Upper lobe of left lung (tissue), 4 donors: ENCODE data around the gene OR7A5.

Experiments
- CTCF ChIP-seq, 6 experiments: fragments of 450-650 bp in 4 of 6; fragments of 200-600 bp in 2 of 6; sonication (generic) in 2 of 6; IDR thresholded peaks; one replicate each; pipeline ENCODE4 v1.5.1; 2016 to 2019; ENCODE audit warnings: antibody characterized with exemption in 6 of 6
- EP300 ChIP-seq, 4 donors: sonication (generic); formaldehyde crosslinking; IDR thresholded peaks; one replicate each; pipeline ENCODE4 v1.5.1; 2017; ENCODE audit warnings: antibody characterized with exemption in 4 of 4, control low read depth in 2 of 4

GRCh38 chr19:14817052-14817451, 17.9 kb downstream of the OR7A5 start:
- TF ChIP-seq CTCF (IDR thresholded peaks at IDR 0.05): no peak
- no peak for TF ChIP-seq EP300 (IDR thresholded peaks at IDR 0.05)
